ENCODE results near the gene SPAG16.

The SPAG16 gene

GRCh38 chr2:214341646-214342045 lies 1057.4 kb downstream of the SPAG16 start:
- Histone ChIP-seq H3K9me3 (no peaks in the 10 kb centered on the region), H3K4me3 (no peak overlapping the region), H3K27ac (no peak overlapping the region), H3K4me2 (no peak overlapping the region), H3K4me1 (no peaks in the 10 kb centered on the region), H3K27me3 (no peaks in the 10 kb centered on the region), H3K9ac (no peak overlapping the region), H4K20me1 (no peaks in the 10 kb centered on the region), H3K36me3 (no peaks in the 10 kb centered on the region)
- no peak for TF ChIP-seq Cebpa-rat (IDR thresholded peaks at IDR 0.05)

- no peaks in the 10 kb centered on the region for H3K36me3 ChIP-seq
- H3K4me2 ChIP-seq: no peak overlapping the region
- H3K9me3 ChIP-seq: no peaks in the 10 kb centered on the region
- H3K27me3 ChIP-seq: no peaks in the 10 kb centered on the region
- no peaks in the 10 kb centered on the region for H4K20me1 ChIP-seq
- no peak overlapping the region for H3K9ac ChIP-seq
- TF ChIP-seq Cebpa-rat (IDR thresholded peaks at IDR 0.05): no peak
- no peaks in the 10 kb centered on the region for H3K4me1 ChIP-seq
- H3K4me3 ChIP-seq: no peak overlapping the region
- no peak overlapping the region for H3K27ac ChIP-seq
These were observed 1074.2 kb downstream of the SPAG16 start for GRCh38 chr2:214358506-214358905.

GRCh38 chr2:214361116-214361515 lies 1076.9 kb downstream of the SPAG16 start:
- Histone ChIP-seq H3K4me2 (no peak overlapping the region), H3K4me3 (no peak overlapping the region), H3K27me3 (no peaks in the 10 kb centered on the region), H3K36me3 (no peaks in the 10 kb centered on the region), H4K20me1 (no peaks in the 10 kb centered on the region), H3K9ac (no peak overlapping the region), H3K4me1 (no peaks in the 10 kb centered on the region), H3K27ac (no peak overlapping the region), H3K9me3 (no peaks in the 10 kb centered on the region)
- no peak; the same call in 1 of the 2 replicates for TF ChIP-seq Cebpa-rat (IDR thresholded peaks at IDR 0.05)

GRCh38 chr2:214365549-214365948 lies 1081.3 kb downstream of the SPAG16 start:
- H3K27me3 ChIP-seq: no peaks in the 10 kb centered on the region
- no peaks in the 10 kb centered on the region for H4K20me1 ChIP-seq
- H3K36me3 ChIP-seq: no peaks in the 10 kb centered on the region
- no peak overlapping the region for H3K4me2 ChIP-seq
- H3K9ac ChIP-seq: no peak overlapping the region
- H3K27ac ChIP-seq: no peak overlapping the region
- H3K4me3 ChIP-seq: no peak overlapping the region
- no peak for TF ChIP-seq Cebpa-rat (IDR thresholded peaks at IDR 0.05)
- H3K9me3 ChIP-seq: no peaks in the 10 kb centered on the region
- no peaks in the 10 kb centered on the region for H3K4me1 ChIP-seq

GRCh38 chr2:214367171-214367570 lies 1082.9 kb downstream of the SPAG16 start:
- Histone ChIP-seq H3K36me3 (no peaks in the 10 kb centered on the region), H3K27ac (no peak overlapping the region), H3K4me3 (no peak overlapping the region), H3K9me3 (no peaks in the 10 kb centered on the region), H3K4me2 (no peak overlapping the region), H4K20me1 (no peaks in the 10 kb centered on the region), H3K9ac (no peak overlapping the region), H3K4me1 (no peaks in the 10 kb centered on the region), H3K27me3 (no peaks in the 10 kb centered on the region)
- no peak for TF ChIP-seq Cebpa-rat (IDR thresholded peaks at IDR 0.05)

GRCh38 chr2:214376618-214377285 lies 1092.5 kb downstream of the SPAG16 start:
- Histone ChIP-seq H3K27ac (no peak overlapping the region), H3K4me3 (no peak overlapping the region), H4K20me1 (no peaks in the 10 kb centered on the region), H3K27me3 (no peaks in the 10 kb centered on the region), H3K36me3 (no peaks in the 10 kb centered on the region), H3K9me3 (no peaks in the 10 kb centered on the region), H3K4me2 (no peak overlapping the region), H3K4me1 (no peaks in the 10 kb centered on the region), H3K9ac (no peak overlapping the region)
- TF ChIP-seq Cebpa-rat (IDR thresholded peaks at IDR 0.05): no peak

GRCh38 chr2:214377286-214377624 lies 1093.0 kb downstream of the SPAG16 start:
- no peak overlapping the region for H3K9ac ChIP-seq
- H3K9me3 ChIP-seq: no peaks in the 10 kb centered on the region
- no peak overlapping the region for H3K4me3 ChIP-seq
- no peak overlapping the region for H3K27ac ChIP-seq
- H3K36me3 ChIP-seq: no peaks in the 10 kb centered on the region
- TF ChIP-seq Cebpa-rat (IDR thresholded peaks at IDR 0.05): no peak
- no peaks in the 10 kb centered on the region for H4K20me1 ChIP-seq
- H3K4me2 ChIP-seq: no peak overlapping the region
- no peaks in the 10 kb centered on the region for H3K4me1 ChIP-seq
- H3K27me3 ChIP-seq: no peaks in the 10 kb centered on the region

GRCh38 chr2:214378455-214379103 lies 1094.3 kb downstream of the SPAG16 start:
- TF ChIP-seq Cebpa-rat (IDR thresholded peaks at IDR 0.05): no peak
- H3K4me2 ChIP-seq: no peak overlapping the region
- H3K4me1 ChIP-seq: no peaks in the 10 kb centered on the region
- no peak overlapping the region for H3K4me3 ChIP-seq
- H3K9me3 ChIP-seq: no peaks in the 10 kb centered on the region
- no peak overlapping the region for H3K27ac ChIP-seq
- no peaks in the 10 kb centered on the region for H3K27me3 ChIP-seq
- no peaks in the 10 kb centered on the region for H4K20me1 ChIP-seq
- no peaks in the 10 kb centered on the region for H3K36me3 ChIP-seq
- H3K9ac ChIP-seq: no peak overlapping the region

- H3K9me3 ChIP-seq: no peaks in the 10 kb centered on the region
- no peaks in the 10 kb centered on the region for H3K27me3 ChIP-seq
- no peak overlapping the region for H3K4me3 ChIP-seq
- no peak overlapping the region for H3K27ac ChIP-seq
- no peak overlapping the region for H3K4me2 ChIP-seq
- H4K20me1 ChIP-seq: no peaks in the 10 kb centered on the region
- no peak for TF ChIP-seq Cebpa-rat (IDR thresholded peaks at IDR 0.05)
- H3K36me3 ChIP-seq: no peaks in the 10 kb centered on the region
- H3K4me1 ChIP-seq: no peaks in the 10 kb centered on the region
- no peak overlapping the region for H3K9ac ChIP-seq
These were observed 1095.0 kb downstream of the SPAG16 start for GRCh38 chr2:214379227-214379626.

GRCh38 chr2:214380681-214381080 lies 1096.4 kb downstream of the SPAG16 start:
- Histone ChIP-seq H4K20me1 (no peaks in the 10 kb centered on the region), H3K27me3 (no peaks in the 10 kb centered on the region), H3K36me3 (no peaks in the 10 kb centered on the region), H3K9me3 (no peaks in the 10 kb centered on the region), H3K9ac (no peak overlapping the region), H3K27ac (no peak overlapping the region), H3K4me1 (no peaks in the 10 kb centered on the region), H3K4me3 (no peak overlapping the region), H3K4me2 (no peak overlapping the region)
- no peak for TF ChIP-seq Cebpa-rat (IDR thresholded peaks at IDR 0.05)

Measured in BLaER1 (cell line).